Measurements from ENCODE around the gene SLC6A13. TPM values are rescaled to one million over a fixed set of nuclear protein-coding genes. Genes with fewer than 3 reads are reported as not detected.

The SLC6A13 gene
- total and polyA plus RNA-seq, 2 of the 13 experiments (the other 11 are each of a cell fraction or from before 2014, with no cell fraction given): 0.05 to 0.15 TPM

- Histone ChIP-seq H3K27ac (ENCODE audit: extremely low read length, insufficient read depth, low read length) (no peak overlapping the region), H3K9me3 (ENCODE audit: low read length) (no peaks in the 10 kb centered on the region), H2AFZ (ENCODE audit: low read length) (no peak overlapping the region), H4K20me1 (ENCODE audit: insufficient read depth, low read length) (no peaks in the 10 kb centered on the region), H3K9ac (ENCODE audit: insufficient read depth, low read depth, low read length) (no peak overlapping the region), H3K27me3 (ENCODE audit: control insufficient read depth in 1 of 2, insufficient read depth in 2 of 2, low read length in 2 of 2) (peaks cover 1 to 3% of the 10 kb centered on the region in 2 experiments; a peak in 1 of 5 replicates), H3K79me2 (ENCODE audit: insufficient read depth, low read length) (no peaks in the 10 kb centered on the region), H3K4me3 (replicated peaks in 1 of 3; ENCODE audit: insufficient read depth in 1 of 3, low read depth in 2 of 3, low read length in 3 of 3) (no peak overlapping the region; a peak in 1 of 6 replicates), H3K4me1 (ENCODE audit: insufficient read depth, low read length) (peaks cover 16% of the 10 kb centered on the region), H3K36me3 (replicated peaks in 1 of 2; ENCODE audit: control insufficient read depth in 1 of 2, insufficient read depth in 2 of 2, low read length in 2 of 2) (no peaks in the 10 kb centered on the region), H3K4me2 (ENCODE audit: low read depth, low read length) (peak overlapping the region; percentile 28; the same call in 1 of the 2 replicates)
- WGBS (ENCODE audit: low lambda C conversion rate): 18% methylated on average over 5 of the region's 17 CpGs
- POLR2A ChIA-PET: interaction anchor here (0.5 to 1.7 kb wide), 5 partner anchors 9 to 75 kb away, joined by 4 to 14 read pairs (median 4); no protein-coding TSS in a partner anchor
- ATAC-seq (peak; percentile 95), FAIRE-seq (peak; percentile 21), DNase-seq (ENCODE audit: low spot score) (peak; percentile 69)
- in situ Hi-C loops (cut with HindIII; ENCODE audit: extremely low pct_ligation_motif_present, low pct_unique_long_range_greater_than_20kb): no loop called here
- CTCF ChIA-PET (ENCODE audit: low intra/inter-chr PET ratio, low total read pairs): interaction anchor here (1.3 to 1.9 kb wide), 3 partner anchors 31 to 53 kb away, joined by 3 to 11 read pairs (median 4); no protein-coding TSS in a partner anchor
- no TSS peak for BruUV-seq (replicated peaks)
- intact Hi-C loops (cut with micrococcal nuclease; ENCODE audit: unreplicated experiment): no loop called here
- TF ChIP-seq RBM22 (optimal IDR thresholded peaks at IDR 0.05; ENCODE audit: low read length): no peak
- TF ChIP-seq NR2C2 (CRISPR knock-in tag; IDR thresholded peaks at IDR 0.05; ENCODE audit: borderline replicate concordance): peak; percentile 31; the same call in 1 of the 2 replicates
- TF ChIP-seq HOXD1 (CRISPR knock-in tag; IDR thresholded peaks at IDR 0.05): no peak
- TF ChIP-seq ZSCAN25 (CRISPR knock-in tag; IDR thresholded peaks at IDR 0.05): peak; percentile 55; the same call in 1 of the 2 replicates
- no peak for TF ChIP-seq KMT2B (CRISPR knock-in tag; IDR thresholded peaks at IDR 0.05)
- TF ChIP-seq NCOA1 (CRISPR knock-in tag; IDR thresholded peaks at IDR 0.05): no peak
- TF ChIP-seq SALL1 (CRISPR knock-in tag; IDR thresholded peaks at IDR 0.05): peak; percentile 62
- TF ChIP-seq TP53 (CRISPR knock-in tag; conservative IDR thresholded peaks at IDR 0.05): no peak
- no peak for TF ChIP-seq PBX3 (CRISPR knock-in tag; IDR thresholded peaks at IDR 0.05; ENCODE audit: borderline replicate concordance)
- TF ChIP-seq SMC3 (IDR thresholded peaks at IDR 0.05; ENCODE audit: low read length): peak; percentile 78
- no peak for TF ChIP-seq ZSCAN9 (CRISPR knock-in tag; IDR thresholded peaks at IDR 0.05; ENCODE audit: borderline replicate concordance)
- TF ChIP-seq TEF (CRISPR knock-in tag; IDR thresholded peaks at IDR 0.05): no peak
- no peak for TF ChIP-seq NAIF1 (CRISPR knock-in tag; IDR thresholded peaks at IDR 0.05; ENCODE audit: borderline replicate concordance)
- TF ChIP-seq IRF2 (CRISPR knock-in tag; IDR thresholded peaks at IDR 0.05): 0 out of 2 replicates have a peak, but pooled peaks have one; percentile 53
- peak; percentile 24; the same call in 1 of the 2 replicates for TF ChIP-seq THAP11 (CRISPR knock-in tag; IDR thresholded peaks at IDR 0.05)
- TF ChIP-seq MYC (CRISPR knock-in tag; IDR thresholded peaks at IDR 0.05; ENCODE audit: borderline replicate concordance): peak; percentile 45; the same call in 1 of the 2 replicates
- no peak for TF ChIP-seq CAMTA2 (CRISPR knock-in tag; IDR thresholded peaks at IDR 0.05; ENCODE audit: borderline replicate concordance)
- TF ChIP-seq HNF4A (CRISPR knock-in tag; IDR thresholded peaks at IDR 0.05): peak; percentile 49; the same call in 1 of the 2 replicates
- TF ChIP-seq ETV5 (CRISPR knock-in tag; IDR thresholded peaks at IDR 0.05; ENCODE audit: borderline replicate concordance): peak; percentile 90
- no peak for TF ChIP-seq TRIM24 (CRISPR knock-in tag; IDR thresholded peaks at IDR 0.05)
- 0 out of 2 replicates have a peak, but pooled peaks have one; percentile 58 for TF ChIP-seq RXRA (CRISPR knock-in tag; IDR thresholded peaks at IDR 0.05)
- TF ChIP-seq PHF20 (CRISPR knock-in tag; IDR thresholded peaks at IDR 0.05): no peak; the same call in 1 of the 2 replicates
- TF ChIP-seq ZNF788 (CRISPR knock-in tag; IDR thresholded peaks at IDR 0.05; ENCODE audit: borderline replicate concordance): peak; percentile 58; the same call in 1 of the 2 replicates
- TF ChIP-seq FOXA3 (CRISPR knock-in tag; IDR thresholded peaks at IDR 0.05): no peak
- TF ChIP-seq TSC22D2 (CRISPR knock-in tag; IDR thresholded peaks at IDR 0.05; ENCODE audit: borderline replicate concordance): no peak
- TF ChIP-seq GATAD2A (CRISPR knock-in tag; IDR thresholded peaks at IDR 0.05): peak; percentile 62
These were observed 42.7 kb downstream of the SLC6A13 start for GRCh38 chr12:219891-220352.
